KOPT-K1 (cell line): Measurements from ENCODE around the gene PRKCG.

Source experiments
- H3K27ac ChIP-seq: fragments of 200-600 bp; sonication (generic); 2 replicates; pipeline ENCODE4 v1.5.1; 2016; ENCODE audit warnings: antibody characterized with exemption, mild to moderate bottlenecking, low read depth, low read length; ENCODE audit not compliant: poor library complexity, severe bottlenecking
- H3K36me3 ChIP-seq: fragments of 200-600 bp; sonication (generic); 2 replicates; pipeline ENCODE4 v1.5.1; 2017; ENCODE audit warnings: antibody characterized with exemption, mild to moderate bottlenecking, low read length, moderate library complexity; ENCODE audit not compliant: insufficient read depth
- H3K9me3 ChIP-seq: fragments of 200-600 bp; sonication (generic); 2 replicates; pipeline ENCODE4 v1.5.1; 2017; ENCODE audit warnings: antibody characterized with exemption, low read length, mild to moderate bottlenecking; ENCODE audit not compliant: insufficient read depth, poor library complexity, severe bottlenecking

PRKCG gene

DNA sequence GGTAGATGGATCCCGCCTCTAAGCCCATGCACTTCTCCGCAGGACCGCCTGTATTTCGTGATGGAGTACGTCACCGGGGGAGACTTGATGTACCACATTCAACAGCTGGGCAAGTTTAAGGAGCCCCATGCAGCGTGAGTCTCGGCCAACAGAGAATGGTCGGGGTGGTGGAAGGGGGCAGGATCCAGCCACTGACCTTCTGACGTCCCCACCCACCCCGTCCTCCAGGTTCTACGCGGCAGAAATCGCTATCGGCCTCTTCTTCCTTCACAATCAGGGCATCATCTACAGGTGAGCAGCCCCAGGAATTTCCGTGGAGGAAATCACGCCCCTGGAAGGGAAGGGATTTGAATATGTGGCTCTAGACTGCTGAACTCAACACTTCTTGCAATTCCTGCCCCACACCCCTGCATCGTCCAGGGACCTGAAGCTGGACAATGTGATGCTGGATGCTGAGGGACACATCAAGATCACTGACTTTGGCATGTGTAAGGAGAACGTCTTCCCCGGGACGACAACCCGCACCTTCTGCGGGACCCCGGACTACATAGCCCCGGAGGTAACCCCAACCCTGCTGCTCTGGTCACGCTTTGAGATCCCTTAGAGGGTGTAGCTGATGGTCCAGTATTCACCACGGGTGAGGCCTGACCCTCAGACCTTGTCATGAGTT is 18.3 kb downstream of the PRKCG start:
- no peaks in the 10 kb centered on the region for H3K36me3 ChIP-seq
- no peaks in the 10 kb centered on the region for H3K9me3 ChIP-seq
- H3K27ac ChIP-seq = no peak overlapping the region

DNA sequence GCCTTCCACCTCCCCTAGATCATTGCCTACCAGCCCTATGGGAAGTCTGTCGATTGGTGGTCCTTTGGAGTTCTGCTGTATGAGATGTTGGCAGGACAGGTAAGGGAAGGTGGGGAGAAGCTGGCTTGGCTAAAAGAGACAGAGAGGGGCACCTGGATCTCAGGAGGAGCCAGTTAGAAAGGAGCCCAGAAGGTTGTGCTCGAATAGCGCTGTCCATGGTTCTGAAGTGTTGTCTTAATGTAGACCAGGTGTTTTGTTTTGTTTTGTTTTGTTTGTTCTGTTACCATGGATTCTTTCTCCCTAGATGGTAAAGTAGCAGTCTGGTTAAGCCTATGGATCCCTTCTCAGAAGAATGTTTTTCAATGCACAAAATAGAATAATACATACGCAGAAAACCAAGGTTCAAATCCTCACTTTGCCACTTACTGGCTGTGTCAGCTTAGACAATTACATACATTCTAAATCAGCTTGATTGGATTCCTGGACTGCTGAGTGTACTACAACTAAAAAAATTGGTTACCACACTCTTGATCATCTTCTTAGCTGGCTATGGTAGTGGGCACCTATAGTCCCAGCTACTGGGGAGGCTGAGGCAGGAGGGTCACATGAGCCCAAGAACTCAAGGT is 21.2 kb downstream of the PRKCG start:
- no peak overlapping the region for H3K27ac ChIP-seq
- no peaks in the 10 kb centered on the region for H3K9me3 ChIP-seq
- H3K36me3 ChIP-seq = no peaks in the 10 kb centered on the region

DNA sequence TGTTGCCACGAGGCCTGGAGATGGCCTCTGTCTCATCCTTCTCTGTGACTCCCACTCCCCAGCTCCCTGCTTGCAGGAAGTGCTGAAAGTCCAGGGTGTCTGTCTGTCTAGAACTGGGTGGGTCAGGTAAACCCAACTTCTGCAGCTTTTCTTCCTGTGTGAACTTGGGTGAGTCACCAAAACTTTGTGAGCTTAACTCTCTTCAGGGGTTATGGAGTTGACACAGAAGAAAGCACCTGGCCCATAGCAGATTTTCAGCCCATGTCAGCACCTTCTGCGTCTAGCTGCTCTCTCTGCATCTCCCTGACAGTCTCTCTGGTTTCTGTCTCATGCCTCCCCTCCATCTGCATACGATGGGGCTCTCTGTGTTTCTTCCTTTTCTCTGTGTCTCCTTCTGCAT is 22.9 kb downstream of the PRKCG start:
- no peaks in the 10 kb centered on the region for H3K9me3 ChIP-seq
- H3K36me3 ChIP-seq = no peaks in the 10 kb centered on the region
- H3K27ac ChIP-seq = no peak overlapping the region

DNA sequence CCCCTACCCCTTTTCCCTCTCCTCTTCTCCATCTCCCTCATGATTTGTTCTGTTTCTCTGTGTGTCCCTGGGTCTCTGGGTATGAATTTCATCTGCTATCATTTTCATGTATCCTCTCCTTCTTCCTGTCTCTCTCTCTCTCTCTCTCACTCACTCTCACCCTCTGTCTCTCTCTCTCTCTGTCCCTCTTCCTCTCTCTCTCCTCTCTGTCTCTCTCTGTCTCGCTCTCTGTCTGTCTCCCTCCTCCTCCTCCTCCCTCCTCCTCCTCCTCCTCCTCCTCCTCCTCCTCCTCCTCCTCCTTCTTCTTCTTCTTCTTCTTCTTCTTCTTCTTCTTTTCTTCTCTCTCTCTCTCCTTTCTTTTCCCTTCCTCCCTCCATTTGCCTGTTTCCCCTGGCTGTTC is 23.8 kb downstream of the PRKCG start:
- Histone ChIP-seq H3K36me3 (no peaks in the 10 kb centered on the region), H3K9me3 (no peaks in the 10 kb centered on the region), H3K27ac (no peak overlapping the region)

DNA sequence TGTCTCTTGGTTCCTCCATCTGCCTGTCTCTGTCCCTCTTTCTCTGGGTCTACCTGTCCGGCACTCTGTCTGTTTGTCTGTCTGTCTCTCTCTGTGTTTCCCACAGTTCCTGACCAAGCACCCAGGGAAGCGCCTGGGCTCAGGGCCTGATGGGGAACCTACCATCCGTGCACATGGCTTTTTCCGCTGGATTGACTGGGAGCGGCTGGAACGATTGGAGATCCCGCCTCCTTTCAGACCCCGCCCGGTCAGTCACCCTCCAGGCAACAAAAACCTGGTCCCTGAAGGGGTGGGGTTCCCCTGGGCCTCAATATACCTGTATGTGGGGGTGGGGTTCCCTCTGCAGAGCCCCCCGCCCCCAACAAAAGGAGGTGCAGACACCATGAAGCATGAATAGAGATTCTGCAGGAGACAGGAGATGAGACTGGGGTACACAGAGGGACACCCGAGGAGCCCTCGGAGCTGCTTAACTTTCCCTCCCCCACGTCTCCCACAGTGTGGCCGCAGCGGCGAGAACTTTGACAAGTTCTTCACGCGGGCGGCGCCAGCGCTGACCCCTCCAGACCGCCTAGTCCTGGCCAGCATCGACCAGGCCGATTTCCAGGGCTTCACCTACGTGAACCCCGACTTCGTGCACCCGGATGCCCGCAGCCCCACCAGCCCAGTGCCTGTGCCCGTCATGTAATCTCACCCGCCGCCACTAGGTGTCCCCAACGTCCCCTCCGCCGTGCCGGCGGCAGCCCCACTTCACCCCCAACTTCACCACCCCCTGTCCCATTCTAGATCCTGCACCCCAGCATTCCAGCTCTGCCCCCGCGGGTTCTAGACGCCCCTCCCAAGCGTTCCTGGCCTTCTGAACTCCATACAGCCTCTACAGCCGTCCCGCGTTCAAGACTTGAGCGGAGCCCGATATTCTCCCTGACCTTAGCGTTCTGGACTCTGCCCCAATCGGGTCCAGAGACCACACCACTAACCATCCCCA is 24.5 kb downstream of the PRKCG start:
- Histone ChIP-seq H3K36me3 (no peaks in the 10 kb centered on the region), H3K9me3 (no peaks in the 10 kb centered on the region), H3K27ac (no peak overlapping the region)

DNA sequence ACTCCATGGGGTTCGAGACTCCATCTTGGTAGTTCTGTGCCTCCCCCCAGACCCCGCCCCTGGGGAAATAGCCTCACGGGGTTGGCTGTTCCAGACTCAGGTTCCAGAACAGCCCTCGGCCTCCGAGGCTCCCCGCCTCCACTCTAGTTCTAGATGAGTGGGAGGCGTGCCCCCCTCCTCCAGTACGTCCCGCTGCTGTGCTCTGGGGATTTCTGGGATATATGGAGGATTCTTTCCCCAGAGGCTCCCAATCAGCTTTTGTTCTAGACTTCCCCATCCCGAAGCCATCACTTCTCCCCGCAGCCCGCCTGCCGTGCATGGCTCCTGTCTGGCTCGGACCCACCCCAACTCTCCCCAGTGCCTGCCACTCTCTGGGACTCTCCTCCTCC is 25.2 kb downstream of the PRKCG start:
- Histone ChIP-seq H3K9me3 (no peaks in the 10 kb centered on the region), H3K27ac (no peak overlapping the region), H3K36me3 (no peaks in the 10 kb centered on the region)

DNA sequence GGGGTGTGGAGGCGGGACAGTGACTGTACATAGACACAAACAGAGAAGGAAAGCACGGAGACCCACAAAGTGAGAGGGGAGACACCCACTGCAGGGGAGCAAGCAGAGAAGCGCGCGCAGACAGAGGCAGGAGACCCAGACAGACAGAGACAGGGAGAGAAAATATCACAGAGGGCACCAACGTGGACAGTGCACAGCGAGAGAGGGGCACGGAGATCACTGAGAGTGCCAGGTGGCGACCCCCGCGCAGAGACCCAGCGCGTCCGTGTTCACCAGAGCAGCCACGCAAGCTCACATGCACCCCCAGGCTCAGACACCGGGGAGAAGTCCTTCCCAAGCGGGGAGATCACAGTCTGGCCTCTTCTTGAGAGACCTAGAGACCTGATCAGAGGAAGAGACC is 25.7 kb downstream of the PRKCG start:
- no peak overlapping the region for H3K27ac ChIP-seq
- H3K36me3 ChIP-seq = no peaks in the 10 kb centered on the region
- H3K9me3 ChIP-seq = no peaks in the 10 kb centered on the region

DNA sequence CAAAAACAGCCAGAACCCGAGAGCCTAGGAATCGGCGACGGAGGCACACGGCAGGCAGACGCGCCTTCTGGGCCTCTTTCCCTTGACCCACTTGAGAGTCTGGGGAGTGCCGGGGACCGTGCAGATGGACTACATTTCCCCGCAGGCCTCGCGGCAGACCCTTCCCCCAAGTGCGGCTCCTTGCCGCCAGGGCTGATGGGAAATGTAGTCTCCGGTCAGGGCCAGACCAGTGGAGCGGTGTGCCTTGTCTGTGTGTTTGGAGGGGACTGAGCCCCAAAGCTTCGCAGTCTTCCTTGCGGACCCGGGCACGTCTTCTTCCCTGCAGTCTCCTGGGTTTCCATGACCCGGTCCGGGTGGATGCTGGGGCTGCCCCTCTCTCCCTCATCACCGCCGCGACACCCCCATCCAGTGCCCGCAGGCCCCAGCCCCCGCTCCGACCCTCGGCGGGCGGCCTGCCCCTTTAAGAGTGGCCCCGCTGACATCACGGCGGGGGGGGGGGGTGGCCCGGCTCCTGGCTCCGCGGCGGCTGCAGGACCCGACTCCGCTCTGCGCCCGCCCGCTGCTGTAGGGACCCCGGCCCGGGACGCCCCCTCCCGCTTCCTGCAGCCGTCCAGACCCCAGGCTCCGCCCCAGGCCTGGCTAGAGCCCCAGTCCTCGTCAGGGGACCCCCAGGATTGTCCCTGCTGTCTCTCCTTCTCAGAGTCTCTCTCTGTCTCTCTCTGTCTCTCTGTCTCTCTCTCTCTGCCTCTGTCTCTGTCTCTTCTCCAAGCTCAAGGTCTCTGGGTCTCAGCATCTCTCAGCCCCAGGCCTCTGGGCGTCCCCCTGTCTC is 26.3 kb downstream of the PRKCG start:
- Histone ChIP-seq H3K27ac (no peak overlapping the region), H3K9me3 (no peaks in the 10 kb centered on the region), H3K36me3 (no peaks in the 10 kb centered on the region)

DNA sequence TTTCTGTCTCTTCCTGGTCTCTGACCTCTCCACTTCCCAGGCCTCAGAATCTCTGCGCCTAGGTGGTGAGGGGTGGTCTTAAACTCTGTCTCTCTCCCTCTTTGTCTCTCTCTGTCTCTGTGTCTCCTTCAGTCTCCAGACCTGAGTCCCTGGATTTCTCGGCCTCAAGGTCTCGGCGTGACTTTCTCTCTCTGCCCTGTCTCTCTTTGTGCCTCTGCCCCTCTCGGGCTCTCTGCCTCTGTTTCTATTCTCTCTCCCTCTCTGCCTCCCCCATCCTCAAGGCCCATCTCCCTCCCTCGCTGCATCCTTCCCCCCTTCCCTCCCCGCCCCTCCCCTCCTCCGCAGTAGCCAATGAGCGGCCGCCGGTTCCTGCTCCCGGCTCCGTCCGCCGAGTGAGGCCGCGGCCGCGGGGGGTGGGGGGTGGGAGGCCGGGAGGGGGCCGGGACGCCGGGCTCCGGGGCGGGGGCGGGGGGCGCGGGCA is 27.0 kb downstream of the PRKCG start, which contains the start of gene CACNG7:
TSS of gene CACNG7 (plus strand) at position 344 of the 481 bp plus-strand sequence. CDS start 3,554 bp downstream, outside the sequence.
- Histone ChIP-seq H3K9me3 (no peaks in the 10 kb centered on the region), H3K36me3 (no peaks in the 10 kb centered on the region), H3K27ac (no peak within 1 kb of the TSS)

DNA sequence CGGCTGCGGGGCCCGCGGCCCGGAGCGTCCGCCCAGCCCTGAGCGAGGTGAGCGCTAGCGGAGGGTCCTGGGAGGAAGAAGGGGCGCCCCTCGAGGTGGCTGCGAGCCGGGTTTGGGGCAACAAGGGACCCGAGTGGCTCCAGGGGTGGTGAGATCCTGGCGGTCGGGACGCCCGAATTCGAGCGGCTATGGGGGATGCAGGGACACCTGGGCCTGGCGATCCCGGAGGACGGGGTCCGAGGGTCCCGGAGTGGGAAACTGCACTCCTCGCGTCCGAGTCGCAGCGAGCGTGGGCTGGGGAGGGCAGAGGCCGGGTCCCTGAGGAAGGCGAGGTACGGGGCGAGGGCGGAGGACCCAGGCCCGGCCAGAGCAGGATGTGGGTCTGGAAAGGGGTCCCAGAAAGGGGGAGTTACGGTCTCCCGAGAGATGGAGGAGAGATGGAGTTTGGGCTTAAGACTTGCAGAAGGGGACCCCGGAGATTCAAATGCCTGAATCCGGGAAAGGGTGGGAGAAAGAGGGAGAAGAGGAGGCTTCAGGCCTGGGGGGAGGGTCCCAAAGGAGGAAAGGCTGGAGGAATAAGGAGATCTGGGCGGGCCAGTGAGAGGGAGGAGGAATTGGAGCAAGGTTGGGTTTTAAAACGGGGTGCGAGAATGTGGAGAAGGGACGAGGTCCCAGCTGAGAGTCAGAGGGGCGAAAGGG is 27.6 kb downstream of the PRKCG start:
- Histone ChIP-seq H3K9me3 (no peaks in the 10 kb centered on the region), H3K36me3 (no peaks in the 10 kb centered on the region), H3K27ac (no peak overlapping the region)

DNA sequence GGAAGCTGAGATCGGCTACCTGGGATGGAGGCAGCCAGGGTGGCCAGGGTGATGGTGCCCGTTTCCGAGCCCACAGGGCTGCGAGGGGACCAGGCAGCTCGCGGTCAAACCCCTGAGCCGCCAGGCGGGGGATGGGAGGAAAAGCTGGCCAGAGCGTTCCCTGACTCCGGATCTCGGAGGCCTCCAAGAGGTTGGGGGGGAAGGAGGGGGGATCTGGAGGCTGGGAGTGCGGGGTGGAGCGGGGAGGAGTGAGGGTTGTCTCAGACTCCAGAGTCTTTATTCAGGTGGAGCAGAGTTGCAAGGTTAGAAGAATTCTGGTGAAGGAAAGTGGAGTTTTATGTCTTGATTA is 28.1 kb downstream of the PRKCG start:
- Histone ChIP-seq H3K9me3 (no peaks in the 10 kb centered on the region), H3K36me3 (no peaks in the 10 kb centered on the region), H3K27ac (no peak overlapping the region)

DNA sequence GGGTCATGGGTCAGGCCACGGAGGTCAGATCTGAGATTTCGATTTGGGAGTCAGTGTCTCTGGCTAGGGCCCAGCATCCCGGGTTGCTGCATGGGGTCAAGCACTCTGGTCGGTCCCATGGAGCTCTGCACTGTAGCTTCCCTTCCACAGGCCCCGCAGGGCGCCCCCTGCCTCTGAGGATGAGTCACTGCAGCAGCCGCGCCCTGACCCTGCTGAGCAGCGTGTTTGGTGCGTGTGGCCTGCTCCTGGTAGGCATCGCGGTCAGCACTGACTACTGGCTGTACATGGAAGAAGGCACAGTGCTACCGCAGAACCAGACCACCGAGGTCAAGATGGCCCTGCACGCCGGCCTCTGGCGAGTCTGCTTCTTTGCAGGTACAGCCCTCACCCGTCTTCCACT is 30.7 kb downstream of the PRKCG start:
- no peak overlapping the region for H3K27ac ChIP-seq
- no peaks in the 10 kb centered on the region for H3K36me3 ChIP-seq
- no peaks in the 10 kb centered on the region for H3K9me3 ChIP-seq

DNA sequence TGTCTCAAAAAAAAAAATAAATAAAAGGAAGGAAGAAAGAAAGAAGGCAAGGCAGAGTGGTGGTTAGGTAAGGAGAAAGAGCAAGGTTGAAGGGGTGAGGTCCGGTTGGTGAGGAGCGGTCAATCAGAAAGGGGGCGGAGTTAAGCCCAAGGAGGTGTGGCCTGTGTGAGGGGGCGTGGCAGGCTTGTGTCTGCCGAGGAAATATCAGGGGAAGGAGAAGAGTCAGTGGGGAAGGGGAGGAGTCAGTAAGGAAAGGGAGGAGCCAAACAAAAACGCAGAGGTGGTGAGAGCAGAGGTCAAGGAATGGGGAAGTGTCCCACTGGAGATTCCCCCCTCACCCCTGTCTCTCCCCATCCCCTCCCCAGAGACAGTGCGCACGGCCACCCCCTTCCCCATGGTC is 33.0 kb downstream of the PRKCG start:
- Histone ChIP-seq H3K36me3 (no peaks in the 10 kb centered on the region), H3K9me3 (no peaks in the 10 kb centered on the region), H3K27ac (no peak overlapping the region)

DNA sequence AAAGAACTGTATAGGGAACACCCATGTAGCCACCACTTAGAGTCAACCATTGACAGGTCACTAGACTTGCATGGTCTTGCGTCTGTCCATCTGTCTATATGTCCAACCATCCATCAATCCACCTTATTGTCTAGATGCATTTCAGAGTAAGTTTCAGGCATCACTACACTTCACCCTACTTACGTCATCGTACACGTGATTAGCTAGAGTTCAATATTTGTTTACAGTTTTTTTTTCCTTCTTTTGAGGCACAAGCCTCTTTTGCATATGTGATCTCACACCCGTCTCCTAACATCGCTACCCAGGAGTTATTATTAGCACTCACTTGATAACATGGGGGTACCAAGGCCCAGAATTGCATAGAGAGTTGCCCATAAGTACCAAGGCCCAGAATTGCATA is 34.0 kb downstream of the PRKCG start:
- Histone ChIP-seq H3K27ac (no peak overlapping the region), H3K9me3 (no peaks in the 10 kb centered on the region), H3K36me3 (no peaks in the 10 kb centered on the region)
